Pancreas (tissue), 10 donors: ENCODE results near the gene RPS3. TPM values are rescaled to one million over a fixed set of nuclear protein-coding genes. Genes with fewer than 3 reads are reported as not detected.

Source experiments
- ATAC-seq, 4 donors: fragments of 200-7000 bp; cut with Tn5 transposase; one replicate each; pipeline versions ENCODE4 v1.8.0 to v1.9.1; 2020; ENCODE audit warnings: mild to moderate bottlenecking in 4 of 4, moderate library complexity in 4 of 4
- DNase-seq, 6 donors: peaks; one replicate each; pipeline ENCODE4 v3.0.0-alpha.2; 2020
- FAIRE-seq: peaks from 2 replicates; lab custom pipeline; 2012; peaks lifted over from hg19 to GRCh38; lab: Jason Lieb, UNC
- H3K27ac ChIP-seq, 4 donors: fragments of 200-600 bp; sonication (generic); 1 replicate in 3 of 4; 2 replicates in 1 of 4; pipeline versions ENCODE4 v1.5.0 to v1.8.0; 2020
- H3K27me3 ChIP-seq, 4 donors: fragments of 200-600 bp; one replicate each; pipeline ENCODE4 v1.8.0; 2021
- H3K36me3 ChIP-seq, 3 donors: fragments of 200-600 bp; sonication (generic) in 1 of 3; one replicate each; pipeline versions ENCODE4 v1.5.0 to v1.8.0; 2020 to 2021
- H3K4me1 ChIP-seq, 3 donors: fragments of 200-600 bp; one replicate each; pipeline ENCODE4 v1.8.0; 2021
- H3K4me3 ChIP-seq, 4 donors: fragments of 200-600 bp; sonication (generic) in 2 of 4; one replicate each; pipeline versions ENCODE4 v1.5.0 to v1.8.0; 2020 to 2021
- H3K9me3 ChIP-seq, 4 donors: fragments of 200-600 bp; one replicate each; pipeline ENCODE4 v1.8.0; 2021
- WGBS, 2 donors: extraction: QIAGEN DNeasy Blood & Tissue Kit; methylation state at CpG; one replicate each; pipeline ENCODE4 v1.1.7; 2013; 5-methylcytosine and 5-hydroxymethylcytosine counted together
- intact Hi-C, 3 donors: fragments of 100-400 bp; cut with DNase I; formaldehyde crosslinking; loops; one replicate each; pipeline versions ENCODE4 v1.11.1 to v1.14.2; 2022
- polyA plus RNA-seq, 2 donors: library from polyadenylated mRNA; stranded (reverse); fragments of 200-250 nt; gene quantifications; one replicate each; pipeline ENCODE4 v1.2.3, GENCODE V29; 2013
- total RNA-seq, 6 donors: library from RNA; stranded (reverse); fragmentation: NEBNext Ultra II Directional in 4 of 6; extraction: Animal tissue kit (Norgen Biotek cat#: 25700) in 4 of 6; gene quantifications; one replicate each; pipeline versions ENCODE4 v1.2.1 to v1.2.4, GENCODE V29; 2021 to 2023
- TF ChIP-seq, protein P1 (sequence below), 4 donors: fragments of 200-600 bp; sonication (generic) in 3 of 4; IDR thresholded peaks; one replicate each; pipeline versions ENCODE4 v1.5.0 to v1.8.0; 2021; ENCODE audit warnings: antibody characterized with exemption in 4 of 4
- donor health status: healthy with polysubstance abuse.
- donor health status: DM: no; HTN: no; CAD: no; lungs with moderate emphysema.
- donor health status: DM: no; HTN: no; CAD: no.
- donor health status: control.
- donor health status: control.
- donor health status: Bipolar disorder and iron deficiency.
- donor health status: DM: yes; HTN: yes; CAD: no.
- donor health status: DM: no; HTN: no; CAD: no.
- donor health status: DM: no; HTN: no; CAD: no.
- donor health status: DM: yes; HTN: yes; CAD: no.

The RPS3 gene
- total and polyA plus RNA-seq, 8 donors: 824 to 1,938 (median 1,393) TPM

DNA sequence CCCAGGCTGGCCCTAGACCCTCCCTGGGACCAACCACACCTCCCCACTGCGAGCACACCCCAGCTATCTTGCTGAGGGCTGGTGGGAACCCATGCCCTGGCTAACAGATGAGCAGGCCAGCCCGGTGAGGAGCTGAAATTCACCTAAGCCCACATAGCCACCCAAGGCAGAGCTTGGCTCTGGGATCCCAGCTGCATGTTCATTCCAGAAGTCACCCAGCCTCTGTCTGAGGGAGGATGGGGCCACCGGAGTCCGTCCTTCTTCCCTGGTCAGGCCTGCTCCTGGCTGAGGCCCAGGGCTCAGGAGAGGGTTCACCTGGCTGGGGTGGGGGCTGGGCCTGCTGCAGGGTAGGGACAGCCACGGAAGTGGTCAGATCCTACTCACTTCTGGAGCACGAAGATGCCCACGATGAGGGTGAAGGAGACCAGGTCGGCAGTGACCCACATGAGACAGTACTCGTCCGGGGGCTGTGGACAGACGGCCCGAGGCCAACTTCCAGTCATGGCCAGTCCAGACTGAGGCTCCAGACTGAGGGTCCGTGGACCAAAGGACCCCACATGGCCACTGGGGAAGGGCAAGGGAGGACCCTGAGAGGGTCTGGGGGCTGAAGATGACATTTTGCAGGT, 40.3 kb downstream of the RPS3 start:
- Histone ChIP-seq H3K27ac (no peak overlapping the region), H3K27me3 (no peaks in the 10 kb centered on the region), H3K4me3 (no peak overlapping the region), H3K9me3 (no peaks in the 10 kb centered on the region), H3K4me1 (no peaks in the 10 kb centered on the region), H3K36me3 (no peaks in the 10 kb centered on the region)
- DNase-seq (peak in 2 of 6 donors; percentile 28 to 60), ATAC-seq (no peak), FAIRE-seq (no peak)
- WGBS, 2 donors: 83 to 88% methylated on average over 13 of the region's 13 CpGs
- intact Hi-C loops: loop anchor here in 2 of 3 donors (5.0 to 10.0 kb wide), 3 partner anchors 45 to 95 kb away; partner anchors contain the start of gene RPS3 (in 1 of the 2)
- TF ChIP-seq, protein P1, sequence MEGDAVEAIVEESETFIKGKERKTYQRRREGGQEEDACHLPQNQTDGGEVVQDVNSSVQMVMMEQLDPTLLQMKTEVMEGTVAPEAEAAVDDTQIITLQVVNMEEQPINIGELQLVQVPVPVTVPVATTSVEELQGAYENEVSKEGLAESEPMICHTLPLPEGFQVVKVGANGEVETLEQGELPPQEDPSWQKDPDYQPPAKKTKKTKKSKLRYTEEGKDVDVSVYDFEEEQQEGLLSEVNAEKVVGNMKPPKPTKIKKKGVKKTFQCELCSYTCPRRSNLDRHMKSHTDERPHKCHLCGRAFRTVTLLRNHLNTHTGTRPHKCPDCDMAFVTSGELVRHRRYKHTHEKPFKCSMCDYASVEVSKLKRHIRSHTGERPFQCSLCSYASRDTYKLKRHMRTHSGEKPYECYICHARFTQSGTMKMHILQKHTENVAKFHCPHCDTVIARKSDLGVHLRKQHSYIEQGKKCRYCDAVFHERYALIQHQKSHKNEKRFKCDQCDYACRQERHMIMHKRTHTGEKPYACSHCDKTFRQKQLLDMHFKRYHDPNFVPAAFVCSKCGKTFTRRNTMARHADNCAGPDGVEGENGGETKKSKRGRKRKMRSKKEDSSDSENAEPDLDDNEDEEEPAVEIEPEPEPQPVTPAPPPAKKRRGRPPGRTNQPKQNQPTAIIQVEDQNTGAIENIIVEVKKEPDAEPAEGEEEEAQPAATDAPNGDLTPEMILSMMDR (IDR thresholded peaks at IDR 0.05): no peak

DNA sequence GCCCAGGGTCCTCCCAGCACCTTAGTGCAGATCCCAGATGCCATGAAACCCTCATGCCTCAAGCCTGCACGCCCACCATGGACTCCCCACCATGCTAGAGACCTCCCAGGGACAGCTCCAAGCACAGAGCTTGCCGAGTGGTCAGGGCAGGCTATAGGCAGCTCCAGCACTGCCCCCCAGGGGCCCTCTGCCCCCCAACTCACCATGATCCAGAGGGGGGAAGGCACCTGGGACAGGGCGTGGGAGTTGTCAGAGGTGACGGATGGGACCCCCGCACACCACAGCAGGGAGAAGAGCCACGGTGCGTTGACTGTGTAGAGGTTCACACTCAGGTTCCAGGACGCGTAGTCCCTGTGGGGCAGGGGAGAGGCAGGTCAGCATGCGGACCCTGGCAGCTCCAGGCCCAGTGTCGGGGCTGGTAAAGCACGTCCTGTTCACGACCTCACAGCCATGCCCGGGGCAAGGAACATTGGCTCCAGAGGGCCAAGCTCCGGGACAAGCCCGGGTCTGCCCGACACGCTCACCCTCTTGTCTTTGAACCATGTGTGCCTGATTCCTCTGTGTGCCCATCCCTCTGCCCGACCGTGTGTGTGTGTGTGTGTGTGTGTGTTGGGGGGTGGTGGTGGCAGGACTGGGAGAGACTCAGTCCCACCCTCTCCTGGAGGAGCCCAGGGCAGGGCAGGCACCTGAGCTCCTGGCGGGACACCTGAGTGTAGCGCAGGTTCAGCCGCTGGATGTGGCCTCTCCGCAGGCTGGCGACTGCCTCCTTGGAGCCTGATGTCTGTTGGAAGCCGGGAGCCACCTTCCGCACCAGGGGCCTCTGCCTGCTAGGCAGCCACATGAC, 41.9 kb downstream of the RPS3 start:
- FAIRE-seq (no peak), DNase-seq (peak in 2 of 6 donors; percentile 15 to 73), ATAC-seq (no peak)
- 89 to 90% methylated on average over 27 of the region's 27 CpGs for WGBS, 2 donors
- Histone ChIP-seq H3K4me3 (no peak overlapping the region), H3K4me1 (no peaks in the 10 kb centered on the region), H3K36me3 (no peaks in the 10 kb centered on the region), H3K9me3 (no peaks in the 10 kb centered on the region), H3K27me3 (no peaks in the 10 kb centered on the region), H3K27ac (no peak overlapping the region)
- TF ChIP-seq, protein P1 (IDR thresholded peaks at IDR 0.05): no peak
- intact Hi-C loops: loop anchor here in 2 of 3 donors (5.0 to 10.0 kb wide), 3 partner anchors 46 to 94 kb away; partner anchors contain the start of gene RPS3 (in 1 of the 2)

DNA sequence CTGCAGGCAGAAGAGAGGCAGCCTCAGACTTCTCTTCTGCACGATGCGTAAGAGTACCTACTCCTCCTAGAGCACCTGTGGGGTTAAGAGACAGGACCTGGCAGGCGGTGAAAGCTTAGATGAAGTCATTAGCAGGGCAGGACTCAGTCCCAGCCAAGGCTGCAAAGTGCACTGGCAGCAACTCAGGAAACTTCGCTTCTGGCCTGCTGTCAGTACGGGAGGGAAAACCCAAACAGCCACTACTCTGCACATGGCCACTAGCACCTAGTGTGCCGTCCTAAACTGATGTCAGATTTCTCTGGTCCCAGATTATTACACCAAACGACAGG, 42.5 kb downstream of the RPS3 start:
- intact Hi-C loops: loop anchor here in 2 of 3 donors (5.0 to 10.0 kb wide), 3 partner anchors 47 to 93 kb away; partner anchors contain the start of gene RPS3 (in 1 of the 2)
- H3K36me3 ChIP-seq: no peaks in the 10 kb centered on the region

DNA sequence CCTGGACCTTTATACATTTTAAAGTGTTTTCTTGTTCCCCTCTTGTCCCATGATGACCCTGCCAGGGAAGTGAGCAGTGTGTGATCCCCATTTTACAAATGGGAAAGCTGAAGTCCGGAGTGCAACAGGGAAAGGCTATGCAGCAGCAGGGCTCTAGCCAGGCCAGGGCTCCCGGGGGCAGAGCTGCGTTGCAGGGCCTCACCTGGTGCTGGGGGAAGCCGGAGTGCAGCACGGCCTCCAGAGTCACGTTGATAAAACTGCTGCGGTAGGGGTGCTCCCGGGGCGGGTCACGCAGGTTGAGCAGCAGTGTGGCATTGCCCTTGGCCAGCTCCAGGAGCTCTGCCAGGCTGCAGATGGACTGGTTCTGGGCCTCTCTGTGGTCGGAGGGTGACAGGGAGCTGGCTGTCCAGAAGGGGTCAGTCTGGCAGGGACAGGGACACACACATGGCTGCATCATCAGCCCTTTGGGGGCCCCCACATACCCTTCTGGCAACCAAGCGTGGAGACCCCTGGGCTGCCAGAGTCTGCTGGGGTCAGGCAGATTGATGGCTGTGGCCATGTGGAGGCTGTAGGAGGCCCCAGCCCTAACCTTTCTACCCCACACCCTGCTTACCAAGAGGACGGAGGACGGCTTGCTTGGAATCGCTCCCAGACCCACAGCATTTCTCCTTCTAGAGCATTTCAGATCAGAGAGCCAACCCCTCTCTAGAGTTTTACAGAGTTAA, 43.0 kb downstream of the RPS3 start:
- no peak overlapping the region for H3K4me3 ChIP-seq
- H3K4me1 ChIP-seq: no peaks in the 10 kb centered on the region
- DNase-seq: peak in 1 of 6 donors; percentile 43
- no peaks in the 10 kb centered on the region for H3K27me3 ChIP-seq
- no peak for ATAC-seq
- TF ChIP-seq, protein P1 (IDR thresholded peaks at IDR 0.05): no peak
- intact Hi-C loops: loop anchor here in 2 of 3 donors (5.0 to 10.0 kb wide), 3 partner anchors 48 to 92 kb away; partner anchors contain the start of gene RPS3 (in 1 of the 2)
- H3K36me3 ChIP-seq: no peaks in the 10 kb centered on the region
- H3K9me3 ChIP-seq: no peaks in the 10 kb centered on the region
- H3K27ac ChIP-seq: no peak overlapping the region
- 85 to 88% methylated on average over 15 of the region's 15 CpGs for WGBS, 2 donors
- no peak for FAIRE-seq

More for the DNA sequence above, 42.5 kb downstream of the RPS3 start:
- 86 to 94% methylated on average over 7 of the region's 7 CpGs for WGBS, 2 donors
- FAIRE-seq (no peak), ATAC-seq (no peak), DNase-seq (no peak)
- H3K9me3 ChIP-seq: no peaks in the 10 kb centered on the region
- H3K4me1 ChIP-seq: no peaks in the 10 kb centered on the region
- no peak overlapping the region for H3K4me3 ChIP-seq
- H3K27ac ChIP-seq: no peak overlapping the region
- TF ChIP-seq, protein P1 (IDR thresholded peaks at IDR 0.05): no peak
- no peaks in the 10 kb centered on the region for H3K27me3 ChIP-seq
